Measurements from ENCODE around the gene UMPS.
"Not testable (repeated sequence)": the region's sequence is repeated elsewhere in the genome, so short reads cannot be mapped to it uniquely, and the experiment has no call there.

Gene UMPS

GRCh38 chr3:124730129-124730940 is at the start of gene UMPS:
UMPS (plus strand) TSS chr3:124730452; CDS start chr3:124730472, 20 bp downstream.
- peak; percentile 71 for DNase-seq (ENCODE audit: low spot score)

- DNase-seq (ENCODE audit: low spot score) = no peak
These were observed 49.7 kb upstream of the UMPS start for GRCh38 chr3:124680521-124680920.

- DNase-seq (ENCODE audit: low spot score) = no peak
These were observed 48.0 kb upstream of the UMPS start for GRCh38 chr3:124682263-124682662.

DNA sequence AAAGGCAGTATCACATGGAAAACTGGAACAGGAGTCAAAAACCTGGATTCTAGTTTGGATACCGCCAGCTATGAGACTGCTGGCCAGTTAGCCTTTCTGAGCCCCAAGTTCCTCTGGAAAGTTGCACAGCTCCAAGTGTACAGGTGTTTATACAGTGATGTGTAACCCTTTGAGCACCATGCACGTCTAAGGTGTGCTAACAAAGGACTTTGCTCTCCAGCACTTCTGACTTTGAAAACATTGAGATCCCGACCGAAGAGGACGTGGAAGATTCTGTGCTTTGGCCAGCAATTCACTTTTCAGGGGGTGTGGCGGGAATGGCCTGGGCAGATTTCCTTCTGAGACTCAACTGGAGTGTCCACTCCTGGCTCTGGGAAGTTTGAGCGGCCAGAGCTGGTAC is 45.8 kb upstream of the UMPS start:
- no peak for DNase-seq (ENCODE audit: low spot score)

DNA sequence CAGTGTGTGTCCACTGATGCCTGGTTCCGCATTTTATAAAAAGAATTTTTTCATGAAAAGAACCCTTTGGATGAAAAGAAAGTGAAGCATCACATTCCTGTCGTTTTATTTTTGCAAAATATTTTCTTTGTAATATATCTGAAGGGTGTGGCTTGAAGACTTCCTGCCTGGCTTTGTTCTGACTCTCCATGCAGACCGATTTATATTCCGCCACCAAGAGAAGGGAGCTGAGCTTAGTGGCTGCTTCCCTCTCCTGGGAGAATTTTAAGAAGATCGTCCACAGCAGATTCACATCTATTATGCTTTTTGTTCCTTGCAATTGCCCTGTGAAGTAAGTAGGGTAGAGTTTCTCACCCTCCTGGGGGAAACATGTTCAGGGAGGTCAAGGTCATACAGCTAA is 45.2 kb upstream of the UMPS start:
- no peak for DNase-seq (ENCODE audit: low spot score)

DNA sequence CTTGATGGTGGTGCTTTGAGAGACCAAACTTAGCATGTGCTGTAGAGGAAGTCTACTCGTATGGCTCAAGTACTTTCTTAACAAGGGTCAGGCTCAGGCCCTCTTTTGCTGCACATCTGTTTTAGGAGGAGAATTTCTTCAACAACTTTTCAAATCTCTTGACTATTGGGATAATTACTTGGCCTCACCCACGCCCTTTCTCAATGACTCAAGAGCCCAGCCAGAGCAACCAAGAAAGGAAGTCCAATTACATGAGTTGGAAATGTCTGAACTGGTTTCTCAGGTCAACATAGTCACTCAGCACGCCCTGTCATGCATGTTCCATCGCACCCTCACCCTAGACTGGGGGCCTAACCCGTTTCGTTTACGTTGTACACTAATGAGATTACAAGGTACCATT is 44.8 kb upstream of the UMPS start:
- DNase-seq (ENCODE audit: low spot score) = no peak

DNA sequence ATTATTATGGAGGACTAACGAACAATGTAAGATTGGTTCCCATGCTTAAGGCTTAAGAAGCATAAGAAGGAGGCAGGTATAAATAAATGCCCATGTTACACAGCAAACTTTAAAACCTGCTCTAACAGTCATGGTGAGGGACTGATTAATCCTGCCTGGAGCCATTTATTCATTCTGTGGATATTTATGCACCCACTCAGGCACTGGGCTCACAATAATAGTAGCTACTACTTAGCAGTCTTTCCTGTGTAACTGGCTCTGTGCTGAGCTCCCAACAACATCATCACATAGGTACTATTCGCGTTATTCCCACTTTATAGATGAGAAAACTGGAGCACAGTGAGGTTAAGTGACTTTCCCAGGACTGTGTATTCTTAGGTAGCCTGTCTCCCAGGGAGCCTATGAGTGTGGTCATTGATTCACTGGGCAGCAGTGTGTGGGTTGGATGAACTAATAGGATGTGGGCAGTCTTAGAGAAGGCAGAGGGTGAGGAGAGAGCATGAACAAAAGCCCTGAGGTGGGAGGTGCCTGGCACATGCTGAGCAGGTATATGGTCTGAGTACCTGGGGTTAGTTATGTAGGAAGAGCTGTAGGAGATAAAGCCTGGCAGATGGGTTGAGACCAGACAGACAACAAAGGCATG is 44.1 kb upstream of the UMPS start:
- DNase-seq (ENCODE audit: low spot score) = no peak

DNA sequence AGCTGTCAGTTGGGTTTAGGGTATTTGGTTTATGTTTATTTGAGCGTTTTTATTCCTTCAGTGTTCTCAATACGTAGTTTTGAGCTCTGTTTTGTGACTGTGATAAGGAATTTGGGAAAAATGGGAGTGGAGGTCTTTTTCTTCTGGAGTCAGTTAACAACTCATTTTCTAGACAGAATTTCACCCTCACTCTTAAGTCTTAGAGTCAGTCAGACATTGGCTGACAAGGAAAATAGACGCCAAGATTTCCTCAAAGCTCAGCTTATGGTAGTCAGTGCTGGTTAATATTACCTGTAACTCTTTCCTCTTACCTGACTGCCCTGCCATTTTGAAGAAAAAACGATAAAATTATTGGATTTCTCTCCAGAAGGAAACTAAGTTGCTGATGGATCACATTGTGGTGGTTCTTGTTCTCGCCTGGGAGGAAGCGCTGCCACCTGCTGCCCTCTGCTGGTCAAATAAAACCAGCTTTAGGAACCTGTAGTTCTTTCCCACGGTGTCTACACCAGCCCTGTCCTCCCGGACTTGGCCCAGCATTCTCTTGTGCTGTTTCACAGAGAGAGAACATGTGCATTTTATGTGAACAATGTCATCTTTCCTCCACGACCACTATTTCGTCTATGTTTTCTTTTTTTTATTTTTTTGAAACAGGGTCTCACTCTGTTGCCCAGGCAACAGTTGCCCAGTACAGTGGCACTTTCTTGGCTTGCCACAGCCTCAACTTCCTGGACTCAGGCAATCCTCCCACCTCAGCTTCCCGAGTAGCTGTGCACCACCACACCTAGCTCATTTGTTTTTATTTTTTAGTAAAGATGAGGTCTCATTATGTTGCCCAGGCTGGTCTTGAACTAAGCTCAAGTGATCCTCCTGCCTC is 41.4 kb upstream of the UMPS start:
- DNase-seq (ENCODE audit: low spot score) = peak; percentile 65

- no peak for DNase-seq (ENCODE audit: low spot score)
These were observed 38.7 kb upstream of the UMPS start for GRCh38 chr3:124691599-124691998.

GRCh38 chr3:124694486-124694885 is 35.8 kb upstream of the UMPS start:
- no peak for DNase-seq (ENCODE audit: low spot score)

DNA sequence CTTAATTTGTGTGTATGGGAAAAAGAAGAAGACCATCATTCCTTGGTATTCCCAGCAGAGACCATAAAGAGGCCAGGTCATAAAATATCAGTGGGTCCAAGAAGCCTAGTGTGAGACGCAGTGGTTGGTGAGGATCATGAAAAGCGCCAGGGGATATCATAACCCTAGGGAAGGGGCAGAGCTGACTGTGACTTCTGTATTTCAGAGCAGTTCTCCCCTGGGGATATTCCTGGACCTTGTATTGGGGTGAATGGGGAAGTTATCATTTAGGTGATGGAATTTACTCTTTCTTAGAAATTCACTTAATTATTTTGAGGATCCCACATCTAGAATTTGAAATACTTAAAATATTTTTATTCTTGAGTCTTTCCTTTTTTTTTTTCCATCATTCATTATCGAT is 34.9 kb upstream of the UMPS start:
- DNase-seq (ENCODE audit: low spot score) = no peak

GRCh38 chr3:124696006-124696405 is 34.2 kb upstream of the UMPS start:
- DNase-seq (ENCODE audit: low spot score) = no peak

- no peak for DNase-seq (ENCODE audit: low spot score)
These were observed 33.0 kb upstream of the UMPS start for GRCh38 chr3:124697302-124697701.

DNA sequence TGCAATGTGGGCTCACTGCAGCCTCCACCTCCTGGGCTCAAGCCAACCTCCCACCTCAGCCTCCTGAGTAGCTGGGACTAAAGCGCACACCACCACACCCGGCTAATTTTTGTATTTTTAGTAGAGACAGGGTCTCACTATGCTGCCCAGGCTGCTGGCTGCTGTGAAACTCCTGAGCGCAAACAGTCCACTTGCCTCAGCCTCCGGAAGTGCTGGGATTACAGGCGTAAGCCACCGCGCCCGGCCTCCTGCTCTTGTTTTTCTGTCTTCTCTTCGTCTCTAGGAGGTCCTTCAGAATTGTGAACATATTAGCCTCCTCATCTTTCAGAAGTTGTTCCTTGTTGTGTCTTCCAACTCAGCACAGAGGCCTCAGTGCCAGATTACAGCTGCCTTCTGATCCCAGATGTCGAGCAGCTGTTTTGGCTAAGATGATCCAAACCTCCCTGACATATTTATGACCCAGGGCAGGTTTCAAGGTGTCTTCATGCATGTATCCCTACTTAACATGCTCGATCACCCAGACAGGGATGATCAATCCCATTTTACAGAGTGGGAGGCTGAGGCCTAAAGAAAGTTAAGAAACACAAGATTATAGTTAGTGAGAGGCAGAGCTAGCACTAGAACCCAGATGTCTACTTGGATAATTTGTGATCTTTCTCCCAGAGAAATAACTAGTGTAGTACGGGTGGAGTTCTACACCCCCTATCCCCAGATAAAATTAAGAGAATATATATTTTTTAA is 32.1 kb upstream of the UMPS start:
- DNase-seq (ENCODE audit: low spot score) = no peak

DNA sequence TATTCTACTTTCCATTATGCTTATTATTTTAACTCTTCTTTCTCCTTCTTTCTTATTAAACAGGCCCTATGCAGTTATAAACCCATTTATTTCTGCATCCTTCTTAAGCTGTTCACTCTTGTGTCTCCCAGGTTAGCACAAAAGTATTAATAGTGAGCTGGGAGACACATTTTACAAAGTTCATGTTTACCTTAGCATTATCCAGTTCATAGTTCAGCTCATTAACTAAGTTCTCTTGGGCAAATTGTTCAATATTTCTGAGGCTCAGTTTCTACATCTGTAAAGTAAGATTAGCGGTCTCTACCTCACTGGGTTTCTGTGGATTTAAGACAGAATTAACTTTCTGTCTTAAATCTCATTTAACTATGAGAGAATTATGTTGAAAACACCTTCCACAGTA is 31.2 kb upstream of the UMPS start:
- DNase-seq (ENCODE audit: low spot score) = no peak

GRCh38 chr3:124699686-124700396 is 30.4 kb upstream of the UMPS start:
- DNase-seq (ENCODE audit: low spot score) = no peak

GRCh38 chr3:124700880-124701684 is 29.2 kb upstream of the UMPS start:
- no peak for DNase-seq (ENCODE audit: low spot score)

DNA sequence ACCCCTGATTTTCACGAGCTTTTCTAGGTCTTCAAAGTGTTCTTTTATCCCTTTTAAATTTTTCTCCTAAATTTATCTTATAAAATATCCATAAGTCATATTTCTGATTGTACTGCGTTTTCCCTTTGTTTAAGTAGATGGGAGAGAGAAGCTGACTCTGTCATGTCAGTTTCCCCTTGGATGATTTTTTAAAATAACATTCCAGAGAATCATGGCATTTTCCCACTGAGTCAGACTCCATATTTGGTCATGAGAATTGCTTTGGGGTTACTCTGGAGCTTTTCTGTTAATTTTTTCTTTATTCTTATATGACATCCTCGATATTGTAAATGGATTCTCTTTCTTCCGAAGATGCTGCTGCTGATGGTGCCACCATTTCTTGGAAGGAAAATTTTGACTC is 28.6 kb upstream of the UMPS start:
- DNase-seq (ENCODE audit: low spot score) = no peak

- no peak for DNase-seq (ENCODE audit: low spot score)
These were observed 27.3 kb upstream of the UMPS start for GRCh38 chr3:124702950-124703349.

GRCh38 chr3:124705552-124705951 is 24.7 kb upstream of the UMPS start:
- no peak for DNase-seq (ENCODE audit: low spot score)

DNA sequence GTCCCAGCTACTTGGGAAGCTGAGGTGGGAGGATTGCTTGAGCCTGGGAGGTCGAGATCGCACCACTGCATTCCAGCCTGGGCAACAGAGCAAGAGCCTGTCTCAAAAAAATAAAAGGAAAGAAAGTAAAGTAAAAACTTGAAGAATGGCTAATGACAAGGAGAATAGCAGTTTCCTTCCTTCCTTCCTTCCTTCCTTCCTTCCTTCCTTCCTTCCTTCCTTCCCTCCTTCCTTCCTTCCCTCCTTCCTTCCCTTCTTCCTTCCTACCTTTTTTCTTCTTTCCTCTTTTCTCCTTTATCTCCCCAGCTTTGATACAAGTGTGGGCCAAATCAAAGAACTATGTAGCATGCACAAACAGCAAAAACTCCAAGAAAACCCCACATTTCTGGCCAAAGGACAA is 23.0 kb upstream of the UMPS start:
- not testable (repeated sequence) for DNase-seq (ENCODE audit: low spot score)

Data from hematopoietic multipotent progenitor cell treated with erythropoietin and hydrocortisone succinate and interleukin-3 and kit ligand, for 17 days (in vitro differentiated cells).